ENCODE data around the gene C11orf52. TPM values are rescaled to one million over a fixed set of nuclear protein-coding genes. Genes with fewer than 3 reads are reported as not detected.

Gene C11orf52
- total RNA-seq, 1 experiment from 2014 or later, result 4.0 TPM

- no peaks in the 10 kb centered on the region for H3K9me3 Mint-ChIP-seq
- no peak overlapping the region for H3K14ac ChIP-seq (ENCODE audit: insufficient read depth, low read length)
- H2BK15ac ChIP-seq (ENCODE audit: low read depth, low read length), result no peak overlapping the region
- no peak overlapping the region for H3K23ac ChIP-seq (ENCODE audit: insufficient read length, low read depth, low read length)
- no peaks in the 10 kb centered on the region for H3K4me1 ChIP-seq (ENCODE audit: insufficient read depth, low read length)
- H3K27ac ChIP-seq (ENCODE audit: insufficient read length, low read depth, low read length), result no peak overlapping the region
- no peaks in the 10 kb centered on the region for H3K23me2 ChIP-seq (ENCODE audit: insufficient read length, low read depth, low read length, poor library complexity, severe bottlenecking)
- H2AK5ac ChIP-seq (ENCODE audit: insufficient read length, low read length), result no peak overlapping the region
- WGBS (ENCODE audit: extremely low coverage, insufficient read length, low lambda C conversion rate), result no CpG with 5 or more reads among the region's 2 CpGs
- no peaks in the 10 kb centered on the region for H3K27me3 Mint-ChIP-seq (ENCODE audit: low read depth)
- H3K27me3 ChIP-seq (ENCODE audit: insufficient read depth, low read length), result no peaks in the 10 kb centered on the region
- H3K9ac ChIP-seq (ENCODE audit: extremely low read depth, insufficient read length, low read length), result no peak overlapping the region
- H4K5ac ChIP-seq (ENCODE audit: insufficient read length, low read depth, low read length), result no peak overlapping the region
- no peak overlapping the region for H3K18ac ChIP-seq (ENCODE audit: insufficient read length, low read depth, low read length)
- H4K20me1 ChIP-seq (ENCODE audit: control insufficient read depth, insufficient read depth, insufficient read length), result no peaks in the 10 kb centered on the region
- no peak overlapping the region for H3K56ac ChIP-seq (ENCODE audit: insufficient read length, low read depth, low read length)
- H2AFZ ChIP-seq (ENCODE audit: low read length), result no peak overlapping the region
- no peak overlapping the region for H3K4ac ChIP-seq (ENCODE audit: low read depth, low read length)
- no peak overlapping the region for H2BK120ac ChIP-seq (ENCODE audit: low read depth, low read length, poor library complexity, severe bottlenecking)
- H2BK12ac ChIP-seq (ENCODE audit: insufficient read length, low read depth, low read length), result no peak overlapping the region
- TF ChIP-seq, protein P1, sequence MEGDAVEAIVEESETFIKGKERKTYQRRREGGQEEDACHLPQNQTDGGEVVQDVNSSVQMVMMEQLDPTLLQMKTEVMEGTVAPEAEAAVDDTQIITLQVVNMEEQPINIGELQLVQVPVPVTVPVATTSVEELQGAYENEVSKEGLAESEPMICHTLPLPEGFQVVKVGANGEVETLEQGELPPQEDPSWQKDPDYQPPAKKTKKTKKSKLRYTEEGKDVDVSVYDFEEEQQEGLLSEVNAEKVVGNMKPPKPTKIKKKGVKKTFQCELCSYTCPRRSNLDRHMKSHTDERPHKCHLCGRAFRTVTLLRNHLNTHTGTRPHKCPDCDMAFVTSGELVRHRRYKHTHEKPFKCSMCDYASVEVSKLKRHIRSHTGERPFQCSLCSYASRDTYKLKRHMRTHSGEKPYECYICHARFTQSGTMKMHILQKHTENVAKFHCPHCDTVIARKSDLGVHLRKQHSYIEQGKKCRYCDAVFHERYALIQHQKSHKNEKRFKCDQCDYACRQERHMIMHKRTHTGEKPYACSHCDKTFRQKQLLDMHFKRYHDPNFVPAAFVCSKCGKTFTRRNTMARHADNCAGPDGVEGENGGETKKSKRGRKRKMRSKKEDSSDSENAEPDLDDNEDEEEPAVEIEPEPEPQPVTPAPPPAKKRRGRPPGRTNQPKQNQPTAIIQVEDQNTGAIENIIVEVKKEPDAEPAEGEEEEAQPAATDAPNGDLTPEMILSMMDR (conservative IDR thresholded peaks at IDR 0.05), result no peak
- H2BK20ac ChIP-seq (ENCODE audit: low read depth, low read length, poor library complexity, severe bottlenecking), result no peak overlapping the region
- H4K8ac ChIP-seq (replicated peaks; ENCODE audit: insufficient read length, low read depth, low read length), result no peak overlapping the region
- H2BK5ac ChIP-seq (ENCODE audit: insufficient read length, low read length), result no peak overlapping the region
- no peak overlapping the region for H3T11ph ChIP-seq (ENCODE audit: low read length)
- H3K36me3 Mint-ChIP-seq (ENCODE audit: insufficient read depth in 1 of 3, low read depth in 3 of 3), result no peaks in the 10 kb centered on the region
- no peak overlapping the region for H3K4me3 Mint-ChIP-seq
- H3K27ac Mint-ChIP-seq, result no peak overlapping the region
- DNase-seq, result no peak
- no peaks in the 10 kb centered on the region for H3K79me1 ChIP-seq (ENCODE audit: insufficient read depth, low read depth, low read length, poor library complexity, severe bottlenecking)
- no peak overlapping the region for H4K91ac ChIP-seq (ENCODE audit: insufficient read length, low read depth, low read length)
- H3K9me3 ChIP-seq (ENCODE audit: control insufficient read depth, low read depth, low read length), result no peaks in the 10 kb centered on the region
- peaks cover 37 to 40% of the 10 kb centered on the region in 2 experiments for H3K4me1 Mint-ChIP-seq
- no peaks in the 10 kb centered on the region for H3K79me2 ChIP-seq (ENCODE audit: insufficient read depth, low read length)
- H3K4me2 ChIP-seq (ENCODE audit: insufficient read depth, insufficient read length, low read length), result no peak overlapping the region
These were observed 2.2 kb downstream of the C11orf52 start for GRCh38 chr11:111920908-111921307.

All from H9 (cell line).